ENCODE measurements around the gene MAGEA3.
"Not testable (repeated sequence)": the region's sequence is repeated elsewhere in the genome, so short reads cannot be mapped to it uniquely, and the experiment has no call there.

GRCh38 chrX:152697952-152698931 is at the start of gene MAGEA3:
- not testable (repeated sequence) for TF ChIP-seq POLR2AphosphoS5 (IDR thresholded peaks at IDR 0.05; ENCODE audit: low read depth); CTCF (IDR thresholded peaks at IDR 0.05; ENCODE audit: insufficient read depth, low read length)

Measured in HL-60 (cell line).